NCI-H2227 (cell line): ENCODE data around the gene SEC14L6.

Source experiments
- DNase-seq: peaks from one replicate; lab custom pipeline; 2025; ENCODE audit not compliant: unreplicated experiment; lab: John Stamatoyannopoulos, UW

The SEC14L6 gene

GRCh38 chr22:30538280-30538679 lies 8.3 kb downstream of the SEC14L6 start:
- DNase-seq = no peak

- DNase-seq = no peak
These were observed 9.3 kb downstream of the SEC14L6 start for GRCh38 chr22:30537083-30537731.

- no peak for DNase-seq
These were observed 11.4 kb downstream of the SEC14L6 start for GRCh38 chr22:30535182-30535581.

- DNase-seq = no peak
These were observed 14.6 kb downstream of the SEC14L6 start for GRCh38 chr22:30531651-30532608.

GRCh38 chr22:30526656-30527055 lies 19.9 kb downstream of the SEC14L6 start:
- DNase-seq = no peak

- no peak for DNase-seq
These were observed 22.7 kb downstream of the SEC14L6 start for GRCh38 chr22:30523646-30524489.

GRCh38 chr22:30521368-30522156 lies 25.0 kb downstream of the SEC14L6 start:
- no peak for DNase-seq

- no peak for DNase-seq
These were observed 26.6 kb downstream of the SEC14L6 start for GRCh38 chr22:30519842-30520425.

GRCh38 chr22:30516731-30517130 lies 29.8 kb downstream of the SEC14L6 start:
- DNase-seq = no peak

- DNase-seq = no peak
These were observed 30.3 kb downstream of the SEC14L6 start for GRCh38 chr22:30516273-30516672.

GRCh38 chr22:30514252-30514651 lies 32.3 kb downstream of the SEC14L6 start:
- DNase-seq = no peak

GRCh38 chr22:30513462-30513861 lies 33.1 kb downstream of the SEC14L6 start:
- DNase-seq = no peak

- DNase-seq = no peak
These were observed 34.6 kb downstream of the SEC14L6 start for GRCh38 chr22:30511911-30512310.

- DNase-seq = no peak
These were observed 35.4 kb downstream of the SEC14L6 start for GRCh38 chr22:30511109-30511508.

- DNase-seq = no peak
These were observed 38.3 kb downstream of the SEC14L6 start for GRCh38 chr22:30508216-30508615.

- no peak for DNase-seq
These were observed 38.9 kb downstream of the SEC14L6 start for GRCh38 chr22:30507670-30508069.

GRCh38 chr22:30506507-30506968 lies 40.0 kb downstream of the SEC14L6 start:
- DNase-seq = no peak

- no peak for DNase-seq
These were observed 43.0 kb downstream of the SEC14L6 start for GRCh38 chr22:30503551-30503950.

- DNase-seq = no peak
These were observed 43.6 kb downstream of the SEC14L6 start for GRCh38 chr22:30502911-30503310.

- no peak for DNase-seq
These were observed 44.4 kb downstream of the SEC14L6 start for GRCh38 chr22:30502153-30502552.
